Measurements from ENCODE around the gene RABEP1. TPM values are rescaled to one million over a fixed set of nuclear protein-coding genes. Genes with fewer than 3 reads are reported as not detected.

Gene RABEP1
- total and polyA plus RNA-seq, 2 experiments from 2014 or later, result 31.0 to 47.9 TPM

DNA sequence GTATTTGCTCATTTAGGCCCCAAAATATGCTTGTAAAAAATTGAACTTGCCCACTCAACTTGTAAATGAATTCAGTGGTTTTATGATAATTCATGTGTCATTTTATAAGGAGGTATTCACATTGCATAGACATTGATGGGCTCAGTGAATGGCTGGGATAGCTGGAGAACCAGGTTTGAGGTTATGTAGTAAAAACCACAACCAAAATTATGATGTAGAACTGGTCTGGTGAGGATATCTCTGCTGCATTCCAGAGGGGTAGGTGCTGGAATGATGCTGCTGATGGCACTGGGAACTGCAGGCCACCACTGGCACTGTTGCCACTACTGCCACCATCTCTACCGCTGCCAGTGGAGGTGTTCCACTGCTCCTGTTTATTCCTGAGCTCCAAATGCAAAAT, 21.5 kb upstream of the RABEP1 start:
- TF ChIP-seq, protein P1, sequence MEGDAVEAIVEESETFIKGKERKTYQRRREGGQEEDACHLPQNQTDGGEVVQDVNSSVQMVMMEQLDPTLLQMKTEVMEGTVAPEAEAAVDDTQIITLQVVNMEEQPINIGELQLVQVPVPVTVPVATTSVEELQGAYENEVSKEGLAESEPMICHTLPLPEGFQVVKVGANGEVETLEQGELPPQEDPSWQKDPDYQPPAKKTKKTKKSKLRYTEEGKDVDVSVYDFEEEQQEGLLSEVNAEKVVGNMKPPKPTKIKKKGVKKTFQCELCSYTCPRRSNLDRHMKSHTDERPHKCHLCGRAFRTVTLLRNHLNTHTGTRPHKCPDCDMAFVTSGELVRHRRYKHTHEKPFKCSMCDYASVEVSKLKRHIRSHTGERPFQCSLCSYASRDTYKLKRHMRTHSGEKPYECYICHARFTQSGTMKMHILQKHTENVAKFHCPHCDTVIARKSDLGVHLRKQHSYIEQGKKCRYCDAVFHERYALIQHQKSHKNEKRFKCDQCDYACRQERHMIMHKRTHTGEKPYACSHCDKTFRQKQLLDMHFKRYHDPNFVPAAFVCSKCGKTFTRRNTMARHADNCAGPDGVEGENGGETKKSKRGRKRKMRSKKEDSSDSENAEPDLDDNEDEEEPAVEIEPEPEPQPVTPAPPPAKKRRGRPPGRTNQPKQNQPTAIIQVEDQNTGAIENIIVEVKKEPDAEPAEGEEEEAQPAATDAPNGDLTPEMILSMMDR (IDR thresholded peaks at IDR 0.05; ENCODE audit: poor library complexity), result no peak
- TF ChIP-seq EZH2phosphoT487 (IDR thresholded peaks at IDR 0.05; ENCODE audit: low read depth, severe bottlenecking, unreplicated experiment) (no peak), EZH2 (IDR thresholded peaks at IDR 0.05; ENCODE audit: borderline replicate concordance) (no peak)
- Histone ChIP-seq H3K27ac (no peak overlapping the region), H3K4me2 (no peak overlapping the region), H3K79me2 (no peaks in the 10 kb centered on the region), H3K36me3 (replicated peaks; ENCODE audit: insufficient read depth, low read depth) (no peaks in the 10 kb centered on the region), H3K27me3 (no peaks in the 10 kb centered on the region), H3K4me1 (ENCODE audit: insufficient read depth) (no peaks in the 10 kb centered on the region), H4K20me1 (ENCODE audit: insufficient read depth, poor library complexity, severe bottlenecking) (no peaks in the 10 kb centered on the region), H3K4me3 (no peak overlapping the region), H2AFZ (no peak overlapping the region), H3K9me2 (replicated peaks; ENCODE audit: insufficient read depth) (no peaks in the 10 kb centered on the region), H3K9me3 (ENCODE audit: low read depth) (no peaks in the 10 kb centered on the region)
- DNase-seq (ENCODE audit: low spot score), result no peak
- WGBS (ENCODE audit: low lambda C conversion rate, missing lambda C conversion rate), result 100% methylated on average over 1 of the region's 1 CpG

DNA sequence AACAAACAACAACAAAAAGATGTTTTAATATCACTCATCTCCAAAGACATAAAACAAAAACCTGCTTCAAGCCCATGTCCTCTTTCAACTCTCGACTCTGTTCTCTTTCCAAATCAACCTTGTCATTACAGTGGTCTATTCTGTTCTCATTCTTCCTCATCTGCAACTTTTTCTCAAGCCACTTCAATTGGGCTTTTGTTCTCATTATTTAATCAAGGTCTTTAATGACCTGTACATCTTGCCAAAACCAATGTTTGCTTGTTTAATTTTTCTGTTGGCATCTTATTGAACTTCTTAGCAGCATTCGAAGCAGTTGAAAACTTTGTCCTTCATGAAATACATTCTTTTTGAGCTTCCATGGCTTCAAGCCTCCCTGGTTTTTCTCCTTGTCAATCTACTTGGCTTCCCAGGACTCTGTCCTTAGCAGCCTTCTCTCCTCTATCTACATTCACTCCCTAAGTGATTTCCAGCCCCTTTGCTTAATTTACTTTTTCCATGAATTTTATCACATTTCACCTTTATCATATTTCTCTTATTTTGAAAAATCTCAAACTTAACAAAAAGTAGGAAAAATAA, 19.6 kb upstream of the RABEP1 start:
- TF ChIP-seq EZH2phosphoT487 (IDR thresholded peaks at IDR 0.05; ENCODE audit: low read depth, severe bottlenecking, unreplicated experiment), result no peak
- no peak for TF ChIP-seq EZH2 (IDR thresholded peaks at IDR 0.05; ENCODE audit: borderline replicate concordance)
- TF ChIP-seq, protein P1 (IDR thresholded peaks at IDR 0.05; ENCODE audit: poor library complexity), result no peak
- Histone ChIP-seq H3K9me3 (ENCODE audit: low read depth) (no peaks in the 10 kb centered on the region), H3K4me3 (no peak overlapping the region)

DNA sequence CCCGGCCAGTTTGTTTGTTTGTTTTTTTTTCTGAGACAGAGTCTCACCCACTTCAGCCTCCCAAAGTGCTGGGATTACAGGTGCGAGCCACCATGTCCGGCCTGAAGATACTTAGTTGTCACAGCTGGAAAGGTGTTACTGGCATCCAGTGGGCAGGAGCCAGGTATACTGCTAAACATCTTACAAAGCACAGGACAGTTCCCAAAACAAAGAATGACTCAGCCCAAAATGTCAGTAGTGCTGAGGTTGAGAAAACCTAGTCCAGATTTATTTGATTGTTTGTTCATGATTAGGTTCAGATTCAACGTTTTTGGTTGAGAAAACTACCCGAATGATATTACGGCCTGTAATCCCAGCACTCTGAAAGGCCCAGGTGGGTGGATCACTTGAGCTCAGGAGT, 18.6 kb upstream of the RABEP1 start:
- Histone ChIP-seq H3K27ac (no peak overlapping the region), H3K9me3 (ENCODE audit: low read depth) (no peaks in the 10 kb centered on the region), H3K4me3 (no peak overlapping the region), H2AFZ (no peak overlapping the region), H3K9me2 (replicated peaks; ENCODE audit: insufficient read depth) (no peaks in the 10 kb centered on the region), H3K4me2 (no peak overlapping the region), H3K4me1 (ENCODE audit: insufficient read depth) (no peaks in the 10 kb centered on the region), H4K20me1 (ENCODE audit: insufficient read depth, poor library complexity, severe bottlenecking) (no peaks in the 10 kb centered on the region), H3K36me3 (replicated peaks; ENCODE audit: insufficient read depth, low read depth) (no peaks in the 10 kb centered on the region), H3K27me3 (no peaks in the 10 kb centered on the region), H3K79me2 (no peaks in the 10 kb centered on the region)
- TF ChIP-seq, protein P1 (IDR thresholded peaks at IDR 0.05; ENCODE audit: poor library complexity), result no peak
- no peak for TF ChIP-seq EZH2phosphoT487 (IDR thresholded peaks at IDR 0.05; ENCODE audit: low read depth, severe bottlenecking, unreplicated experiment)
- DNase-seq (ENCODE audit: low spot score), result no peak
- WGBS (ENCODE audit: low lambda C conversion rate, missing lambda C conversion rate), result 92% methylated on average over 6 of the region's 6 CpGs

More for the DNA sequence above, 19.6 kb upstream of the RABEP1 start:
- no peaks in the 10 kb centered on the region for H3K9me2 ChIP-seq (replicated peaks; ENCODE audit: insufficient read depth)
- H2AFZ ChIP-seq, result no peak overlapping the region
- H4K20me1 ChIP-seq (ENCODE audit: insufficient read depth, poor library complexity, severe bottlenecking), result no peaks in the 10 kb centered on the region
- no peak for DNase-seq (ENCODE audit: low spot score)
- H3K27ac ChIP-seq, result no peak overlapping the region
- no peaks in the 10 kb centered on the region for H3K36me3 ChIP-seq (replicated peaks; ENCODE audit: insufficient read depth, low read depth)
- H3K79me2 ChIP-seq, result no peaks in the 10 kb centered on the region
- H3K4me1 ChIP-seq (ENCODE audit: insufficient read depth), result no peaks in the 10 kb centered on the region
- H3K4me2 ChIP-seq, result no peak overlapping the region
- 76% methylated on average over 2 of the region's 2 CpGs for WGBS (ENCODE audit: low lambda C conversion rate, missing lambda C conversion rate)
- H3K27me3 ChIP-seq, result no peaks in the 10 kb centered on the region
